AG09309 (cell line): ENCODE measurements around the gene TFAP2A.

Experiments
- DNase-seq: peaks from one replicate; pipeline ENCODE4 v3.0.0-alpha.2; 2010; ENCODE audit warnings: low read depth
- H3K4me3 ChIP-seq: 2 replicates; pipeline ENCODE4 v1.5.1; 2011; ENCODE audit warnings: mild to moderate bottlenecking, low read depth, low read length, moderate library complexity; ENCODE audit not compliant: control insufficient read depth
- TF ChIP-seq, protein P1 (sequence below): IDR thresholded peaks from 2 replicates; pipeline ENCODE4 v1.5.1; 2011; ENCODE audit warnings: mild to moderate bottlenecking, low read depth, low read length, inconsistent platforms; ENCODE audit not compliant: insufficient read depth, control insufficient read depth; ENCODE audit errors: missing control alignments

Gene TFAP2A

DNA sequence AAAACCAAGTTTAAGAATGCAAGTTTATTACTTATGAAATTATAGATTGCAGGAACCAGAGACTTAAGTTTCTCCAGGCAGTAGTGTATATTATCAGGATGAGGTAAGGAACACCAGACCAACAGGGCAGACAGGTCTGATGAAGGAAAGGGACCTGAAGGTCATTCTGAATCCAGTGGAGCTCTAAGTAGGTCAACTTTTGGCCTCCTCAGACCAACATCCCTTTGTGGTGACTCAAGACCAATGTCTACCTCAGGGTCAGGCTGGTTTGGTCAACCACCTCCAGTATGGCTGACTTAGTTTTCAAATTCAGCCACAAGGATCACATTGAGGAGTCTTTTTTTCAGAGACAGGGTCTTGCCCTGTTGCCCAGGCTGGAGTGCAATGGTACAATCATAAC, 38.7 kb upstream of the TFAP2A start:
- TF ChIP-seq, protein P1, sequence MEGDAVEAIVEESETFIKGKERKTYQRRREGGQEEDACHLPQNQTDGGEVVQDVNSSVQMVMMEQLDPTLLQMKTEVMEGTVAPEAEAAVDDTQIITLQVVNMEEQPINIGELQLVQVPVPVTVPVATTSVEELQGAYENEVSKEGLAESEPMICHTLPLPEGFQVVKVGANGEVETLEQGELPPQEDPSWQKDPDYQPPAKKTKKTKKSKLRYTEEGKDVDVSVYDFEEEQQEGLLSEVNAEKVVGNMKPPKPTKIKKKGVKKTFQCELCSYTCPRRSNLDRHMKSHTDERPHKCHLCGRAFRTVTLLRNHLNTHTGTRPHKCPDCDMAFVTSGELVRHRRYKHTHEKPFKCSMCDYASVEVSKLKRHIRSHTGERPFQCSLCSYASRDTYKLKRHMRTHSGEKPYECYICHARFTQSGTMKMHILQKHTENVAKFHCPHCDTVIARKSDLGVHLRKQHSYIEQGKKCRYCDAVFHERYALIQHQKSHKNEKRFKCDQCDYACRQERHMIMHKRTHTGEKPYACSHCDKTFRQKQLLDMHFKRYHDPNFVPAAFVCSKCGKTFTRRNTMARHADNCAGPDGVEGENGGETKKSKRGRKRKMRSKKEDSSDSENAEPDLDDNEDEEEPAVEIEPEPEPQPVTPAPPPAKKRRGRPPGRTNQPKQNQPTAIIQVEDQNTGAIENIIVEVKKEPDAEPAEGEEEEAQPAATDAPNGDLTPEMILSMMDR = no peak
- DNase-seq = no peak
- H3K4me3 ChIP-seq = no peak overlapping the region

DNA sequence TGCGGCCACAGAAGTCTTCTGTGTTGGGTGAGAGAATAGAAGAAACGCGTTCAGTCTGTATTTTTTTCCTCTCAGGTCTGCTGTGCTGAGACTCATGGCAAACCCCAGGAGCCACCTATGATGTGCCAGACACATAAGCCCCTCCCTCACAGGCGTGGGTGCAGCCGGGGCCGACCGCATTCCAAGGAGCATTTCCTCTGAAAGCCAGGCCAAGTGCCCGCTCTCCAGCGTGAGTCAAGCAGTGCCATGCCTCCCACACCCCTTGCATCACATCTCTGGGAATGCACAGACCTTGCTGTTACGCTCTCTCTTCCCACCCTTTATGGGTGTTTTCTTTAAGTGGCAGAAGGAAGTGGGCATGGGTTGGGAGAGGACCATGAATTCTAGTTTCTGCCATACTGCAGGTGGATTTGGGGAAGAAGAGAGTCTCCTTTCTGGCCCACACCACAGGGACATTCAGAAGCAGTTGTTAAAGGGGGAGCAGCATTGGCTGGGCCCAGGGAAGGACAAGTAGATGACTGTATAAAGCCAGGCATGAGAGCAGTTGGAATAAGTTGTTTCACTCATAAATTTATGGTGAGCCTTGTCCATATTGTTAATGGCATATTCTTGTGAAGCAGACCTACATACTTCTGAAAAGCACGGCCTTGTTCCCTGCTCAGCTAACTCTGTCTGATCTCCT, 37.1 kb upstream of the TFAP2A start:
- TF ChIP-seq, protein P1 = no peak
- DNase-seq = peak; percentile 82

DNA sequence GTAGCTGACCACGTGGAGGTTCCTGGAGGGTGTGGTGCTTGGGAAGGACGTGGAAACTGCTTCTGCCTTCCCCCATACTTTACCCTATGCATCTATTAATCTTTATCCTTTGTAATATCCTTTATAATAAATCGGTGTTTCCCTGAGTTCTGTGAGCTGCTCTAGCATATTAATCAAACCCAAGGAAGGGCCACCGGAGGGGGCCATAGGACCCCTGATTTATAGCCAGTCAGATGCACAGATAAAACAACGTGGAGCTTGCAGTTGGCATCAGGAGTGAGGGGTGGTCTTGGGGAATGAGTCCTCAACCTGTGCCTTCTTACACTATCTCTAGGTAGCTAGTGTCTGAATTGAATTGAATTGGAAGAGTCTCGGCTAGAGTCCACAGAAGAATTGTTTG, 36.5 kb upstream of the TFAP2A start:
- no peak for DNase-seq

More for the DNA sequence above, 37.1 kb upstream of the TFAP2A start:
- H3K4me3 ChIP-seq = no peak overlapping the region

DNA sequence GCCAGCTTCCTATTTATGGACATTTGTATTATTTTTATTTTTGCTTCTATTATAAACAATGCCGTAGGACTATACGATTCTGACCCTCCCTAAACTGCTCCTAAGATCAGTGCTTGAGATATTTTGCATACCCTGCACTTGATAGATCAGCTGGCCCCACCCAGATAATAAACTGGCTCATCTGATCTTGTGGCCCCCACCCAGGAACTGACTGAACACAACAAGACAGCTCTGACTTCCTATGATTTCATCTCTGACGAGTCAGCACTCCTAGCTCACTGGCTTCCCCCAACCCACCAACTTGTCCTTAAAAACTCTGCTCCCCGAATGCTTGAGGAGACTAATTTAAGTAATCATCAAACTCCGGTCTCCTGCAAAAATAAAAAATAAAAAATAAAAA, 34.9 kb upstream of the TFAP2A start:
- H3K4me3 ChIP-seq = no peak overlapping the region
- TF ChIP-seq, protein P1 = no peak
- DNase-seq = no peak

More for the DNA sequence above, 36.5 kb upstream of the TFAP2A start:
- TF ChIP-seq, protein P1 = no peak
- H3K4me3 ChIP-seq = no peak overlapping the region

DNA sequence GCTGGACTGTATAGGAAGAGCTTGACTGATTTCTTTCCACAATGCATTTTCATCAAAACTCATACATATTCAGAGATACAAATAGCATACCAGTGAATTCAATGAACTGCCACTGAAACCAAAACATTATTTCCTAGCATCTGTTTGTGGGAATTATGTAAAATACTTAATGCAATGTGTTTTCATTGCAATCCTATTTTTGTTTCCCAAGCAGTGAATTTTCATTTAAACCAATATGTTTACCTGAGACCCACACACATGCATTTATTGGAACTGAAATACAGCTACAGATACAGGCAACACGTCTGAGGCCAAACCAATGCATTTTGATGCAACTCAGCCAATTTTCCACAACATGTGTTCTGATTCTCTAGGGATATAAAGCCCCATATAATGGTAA, 33.2 kb upstream of the TFAP2A start:
- no peak overlapping the region for H3K4me3 ChIP-seq
- TF ChIP-seq, protein P1 = no peak
- DNase-seq = no peak

DNA sequence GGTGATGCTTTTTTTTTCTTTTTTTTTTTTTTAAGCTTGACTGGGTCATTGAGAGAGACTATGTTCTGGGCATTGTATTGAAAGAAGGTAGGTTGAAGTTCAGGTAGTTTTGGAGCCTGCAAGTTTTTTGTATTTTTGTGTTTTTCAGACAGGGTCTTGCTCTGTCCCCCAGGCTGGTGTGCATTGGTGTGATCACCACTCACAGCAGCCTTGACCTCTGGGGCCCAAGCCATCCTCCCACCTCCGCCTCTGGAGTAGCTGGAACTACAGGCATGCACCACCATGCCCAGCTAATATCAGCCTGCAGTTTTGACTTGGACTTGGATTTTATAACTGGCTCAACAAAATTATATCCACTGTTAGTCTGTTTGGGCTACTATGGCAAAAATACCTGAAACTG, 31.7 kb upstream of the TFAP2A start:
- TF ChIP-seq, protein P1 = no peak
- no peak for DNase-seq
- no peak overlapping the region for H3K4me3 ChIP-seq

DNA sequence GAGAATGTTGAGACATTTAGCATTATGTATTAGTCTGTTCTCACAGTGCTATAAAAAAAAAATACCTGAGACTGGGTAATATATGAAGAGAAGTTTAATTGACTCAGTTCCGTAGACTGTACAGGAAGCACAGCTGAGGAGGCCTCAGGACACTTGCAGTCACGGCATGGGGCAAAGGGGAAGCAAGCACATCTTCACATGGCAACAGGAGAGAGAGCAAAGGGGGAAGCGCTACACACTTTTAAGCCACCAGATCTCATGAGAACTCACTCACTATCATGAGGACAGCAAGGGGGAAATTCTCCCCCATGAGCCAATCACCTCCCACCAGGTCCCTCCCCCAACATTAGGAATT, 26.8 kb upstream of the TFAP2A start:
- no peak for DNase-seq
- H3K4me3 ChIP-seq = no peak overlapping the region
- TF ChIP-seq, protein P1 = no peak
